NCI-H510A (cell line): ENCODE results near the gene IFIT3.
"Not testable (repeated sequence)": the region's sequence is repeated elsewhere in the genome, so short reads cannot be mapped to it uniquely, and the experiment has no call there.

Experiments
- DNase-seq: peaks from one replicate; lab custom pipeline; 2025; lab: John Stamatoyannopoulos, UW

Gene IFIT3

GRCh38 chr10:89336241-89336640 lies 8.4 kb downstream of the IFIT3 start:
- no peak for DNase-seq

GRCh38 chr10:89337484-89337883 lies 9.7 kb downstream of the IFIT3 start:
- no peak for DNase-seq

- no peak for DNase-seq
Measured at GRCh38 chr10:89338713-89339112, 10.9 kb downstream of the IFIT3 start.

DNA sequence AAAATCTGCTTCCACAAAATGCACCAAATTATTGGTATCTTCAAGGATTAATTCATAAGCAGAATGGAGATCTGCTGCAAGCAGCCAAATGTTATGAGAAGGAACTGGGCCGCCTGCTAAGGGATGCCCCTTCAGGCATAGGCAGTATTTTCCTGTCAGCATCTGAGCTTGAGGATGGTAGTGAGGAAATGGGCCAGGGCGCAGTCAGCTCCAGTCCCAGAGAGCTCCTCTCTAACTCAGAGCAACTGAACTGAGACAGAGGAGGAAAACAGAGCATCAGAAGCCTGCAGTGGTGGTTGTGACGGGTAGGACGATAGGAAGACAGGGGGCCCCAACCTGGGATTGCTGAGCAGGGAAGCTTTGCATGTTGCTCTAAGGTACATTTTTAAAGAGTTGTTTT lies 12.1 kb downstream of the IFIT3 start:
- no peak for DNase-seq

- no peak for DNase-seq
Measured at GRCh38 chr10:89341649-89342048, 13.9 kb downstream of the IFIT3 start.

GRCh38 chr10:89342206-89342958 lies 14.6 kb downstream of the IFIT3 start:
- no peak for DNase-seq

DNA sequence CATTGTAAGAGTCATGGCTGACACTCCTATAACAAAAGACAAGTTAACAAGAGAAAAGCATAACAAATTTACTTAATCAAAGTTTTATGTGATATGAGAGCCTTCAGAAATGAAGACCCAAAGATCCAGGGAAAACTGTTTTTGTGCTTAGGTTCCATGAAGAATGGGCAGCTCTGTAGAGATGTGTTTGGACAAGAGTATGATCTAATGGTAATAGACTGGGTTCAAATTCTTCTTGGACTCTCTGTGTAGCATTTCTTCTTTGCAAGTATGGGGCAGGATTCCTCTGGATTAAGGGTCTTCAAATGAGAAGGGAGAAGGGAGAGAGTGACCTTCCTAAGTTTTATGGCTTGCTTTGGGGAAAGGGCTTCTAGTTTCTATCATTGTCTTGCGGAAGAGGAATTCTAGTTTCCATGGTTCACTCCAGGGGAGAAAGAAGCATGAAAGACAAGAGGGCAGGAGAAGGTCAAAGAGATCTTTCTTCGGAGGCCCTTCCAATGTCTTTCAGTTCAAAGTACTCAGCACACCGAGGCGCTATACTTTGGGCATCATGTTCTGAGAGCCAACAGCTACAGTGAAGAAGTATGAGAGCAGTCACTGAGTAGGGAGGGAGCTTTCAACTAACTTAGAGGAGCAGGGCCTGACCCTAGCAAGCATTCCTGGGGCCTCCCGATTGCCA lies 15.4 kb downstream of the IFIT3 start:
- DNase-seq = no peak

DNA sequence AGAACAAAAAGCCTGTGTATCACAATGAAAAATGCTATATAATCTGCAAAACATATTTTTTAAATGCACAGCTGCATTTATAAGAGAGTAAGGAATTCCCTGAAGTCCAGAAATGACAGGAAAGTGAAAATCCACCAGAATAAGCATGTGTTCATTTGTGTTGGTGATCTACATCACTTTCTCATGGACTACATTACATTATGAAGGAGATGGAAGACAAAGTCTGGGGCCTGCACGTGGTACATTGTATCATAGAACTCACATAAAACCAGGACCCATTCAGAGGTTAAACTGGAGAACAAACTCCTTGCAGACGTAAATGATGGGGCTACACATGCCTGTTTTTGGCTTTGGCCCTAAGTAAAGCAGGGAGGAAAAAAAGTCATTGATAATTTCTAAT lies 16.4 kb downstream of the IFIT3 start:
- no peak for DNase-seq

DNA sequence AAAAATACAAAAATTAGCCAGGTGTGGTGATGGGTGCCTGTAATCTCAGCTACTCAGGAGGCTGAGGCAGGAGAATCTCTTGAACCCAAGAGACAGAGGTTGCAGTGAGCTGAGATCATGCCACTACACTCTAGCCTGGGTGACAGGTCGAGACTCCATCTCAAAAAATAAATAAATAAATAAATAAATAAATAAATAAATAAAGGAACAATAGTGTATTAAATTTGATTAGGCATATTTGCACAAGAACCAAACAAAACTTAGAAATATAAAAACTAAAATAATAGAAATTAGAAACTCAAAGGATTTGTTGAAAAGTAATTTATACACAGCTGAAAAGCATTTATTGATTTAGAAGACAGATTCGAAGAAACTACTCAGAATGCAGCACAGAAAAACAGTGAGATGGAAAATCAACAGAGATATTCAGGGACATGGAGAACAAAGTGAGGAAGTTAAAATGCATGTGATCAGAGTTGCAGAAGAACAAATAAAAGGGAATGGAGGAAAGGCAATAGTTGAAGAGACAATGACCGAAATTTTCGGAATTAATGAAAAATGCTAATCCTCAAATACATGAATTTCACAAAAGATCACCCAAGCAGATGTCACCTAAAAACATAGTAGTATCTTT lies 17.7 kb downstream of the IFIT3 start:
- no peak for DNase-seq

DNA sequence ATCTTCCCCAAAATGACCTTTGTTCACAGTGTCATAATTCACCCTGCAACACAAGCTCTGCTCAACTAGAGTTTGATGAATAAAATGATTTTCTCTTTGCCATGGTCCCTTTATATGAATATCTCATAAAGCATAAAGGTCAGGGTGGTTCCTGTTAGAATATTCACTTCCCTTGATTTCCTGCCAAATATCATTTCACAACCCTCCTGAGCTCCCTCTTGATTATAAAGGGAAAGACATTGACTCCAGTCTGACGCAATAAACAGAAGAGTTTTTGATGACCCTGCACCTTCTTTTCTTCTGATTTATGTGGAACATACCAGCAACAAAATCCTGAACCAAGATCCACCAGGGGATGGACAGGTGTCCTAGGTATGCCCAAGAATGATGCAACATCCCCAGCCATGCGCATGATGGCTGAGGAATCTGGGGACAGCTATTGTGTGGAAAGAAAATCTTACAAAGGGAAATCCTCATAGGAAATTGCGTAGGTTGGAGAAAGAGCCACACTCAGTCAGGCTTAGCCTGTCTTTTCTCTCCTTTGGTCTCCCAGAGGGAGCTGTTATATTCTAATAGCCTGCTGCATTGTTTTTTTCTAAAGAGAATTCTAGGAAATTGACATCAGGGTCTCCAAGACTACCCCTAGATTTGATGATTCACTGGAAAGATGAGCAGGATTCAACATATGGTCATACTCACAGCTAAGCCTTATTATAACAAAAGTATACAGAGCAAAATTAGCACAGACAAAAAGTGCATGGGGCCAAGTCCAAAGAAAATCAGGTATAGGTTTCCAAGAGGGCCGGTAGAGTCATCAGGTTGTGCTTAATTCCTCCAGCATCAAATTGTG lies 18.8 kb downstream of the IFIT3 start:
- no peak for DNase-seq

GRCh38 chr10:89347701-89348457 lies 20.1 kb downstream of the IFIT3 start:
- no peak for DNase-seq

GRCh38 chr10:89348481-89348880 lies 20.7 kb downstream of the IFIT3 start:
- DNase-seq = no peak

DNA sequence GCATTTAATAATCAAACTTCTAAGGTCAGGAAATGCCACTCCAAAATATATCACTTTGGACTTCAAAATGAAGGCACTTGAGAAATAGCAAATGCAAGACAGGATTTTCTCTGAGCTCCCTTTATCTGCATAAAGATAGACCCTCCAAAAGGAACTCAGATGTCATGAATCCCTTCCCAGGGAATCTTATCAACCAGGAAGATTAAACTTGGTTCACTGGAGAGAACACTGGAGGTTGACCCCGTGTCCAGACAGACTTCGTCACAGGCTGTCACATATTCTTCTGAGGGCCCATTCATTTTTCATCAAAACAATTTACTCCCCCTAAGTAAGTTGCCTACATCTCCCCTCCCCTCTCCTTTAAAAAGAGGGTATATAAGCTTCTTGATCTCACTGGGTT lies 21.2 kb downstream of the IFIT3 start:
- DNase-seq = no peak

DNA sequence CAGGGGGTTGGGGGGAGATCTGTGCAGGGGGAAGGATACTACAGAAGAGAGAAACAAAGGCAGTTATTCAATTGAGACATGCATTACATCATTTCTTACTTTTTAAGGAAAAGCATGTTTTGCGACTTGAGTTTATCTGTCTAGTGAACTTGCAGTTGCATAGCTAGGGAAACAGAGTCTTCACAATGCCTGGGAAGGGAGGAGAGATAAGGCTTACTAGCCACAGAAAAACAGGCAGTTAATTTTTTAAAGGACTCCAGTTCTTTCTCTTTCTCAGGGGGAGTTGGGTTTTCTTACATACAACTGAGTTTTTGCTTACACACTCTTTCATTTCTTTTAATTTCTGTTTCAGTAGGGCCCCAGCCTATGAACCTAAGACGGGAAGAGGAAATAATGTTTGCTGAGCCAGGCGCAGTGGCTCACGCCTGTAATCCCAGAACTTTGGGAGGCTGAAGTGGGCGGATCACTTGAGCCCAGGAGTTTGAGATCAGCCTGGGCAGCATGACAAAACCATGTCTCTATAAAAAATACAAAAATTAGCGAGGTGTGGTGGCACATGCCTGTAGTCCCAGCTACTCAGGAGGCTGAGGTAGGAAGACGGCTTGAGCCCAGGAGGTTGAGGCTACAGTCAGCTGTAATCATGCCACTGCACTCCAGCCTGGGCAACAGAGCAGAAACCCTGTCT lies 23.0 kb downstream of the IFIT3 start:
- DNase-seq = not testable (repeated sequence)

DNA sequence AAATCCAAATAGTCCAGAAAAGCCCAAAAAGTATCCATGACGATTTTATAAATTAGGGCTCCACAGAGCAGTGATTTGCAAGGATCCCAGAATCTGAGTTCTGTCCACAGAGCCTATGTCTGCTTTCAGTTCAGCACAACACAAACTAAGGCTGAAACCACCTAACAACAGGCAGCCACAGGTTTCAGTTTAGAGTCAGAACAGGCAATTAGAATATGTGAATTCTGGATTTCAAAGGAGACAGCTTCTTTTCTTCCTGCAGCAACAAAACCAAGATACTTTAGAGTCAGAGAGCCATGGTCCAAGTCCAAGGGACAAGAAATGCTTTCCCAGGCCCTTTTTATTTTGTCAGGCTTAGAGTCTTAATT lies 23.6 kb downstream of the IFIT3 start:
- no peak for DNase-seq

- DNase-seq = no peak
Measured at GRCh38 chr10:89351780-89352597, 24.2 kb downstream of the IFIT3 start.

- no peak for DNase-seq
Measured at GRCh38 chr10:89352802-89353201, 25.0 kb downstream of the IFIT3 start.

DNA sequence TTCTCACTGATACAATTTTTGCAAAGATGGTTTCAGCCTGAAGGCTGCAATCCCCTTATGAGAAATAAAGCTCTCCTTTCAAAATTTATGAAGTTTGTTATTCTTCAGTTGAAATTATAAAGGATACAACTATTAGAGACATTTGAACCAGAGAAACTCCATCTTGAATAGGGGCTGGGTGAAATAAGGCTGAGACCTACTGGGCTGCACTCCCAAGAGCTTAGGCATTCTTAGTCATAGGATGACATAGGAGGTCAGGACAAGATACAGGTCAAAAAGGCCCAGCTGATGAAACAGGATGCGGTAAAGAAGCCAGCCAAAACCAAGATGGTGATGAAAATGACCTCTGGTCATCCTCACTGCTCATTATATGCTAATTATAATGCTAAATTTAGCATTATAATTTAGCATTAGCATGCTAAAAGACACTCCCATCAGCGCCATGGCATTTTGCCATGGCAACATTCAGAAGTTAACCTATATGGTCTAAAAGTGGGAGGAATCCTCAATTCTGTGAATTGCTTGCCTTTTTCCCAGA lies 27.7 kb downstream of the IFIT3 start:
- DNase-seq = no peak

- DNase-seq = no peak
Measured at GRCh38 chr10:89357096-89357495, 29.3 kb downstream of the IFIT3 start.

DNA sequence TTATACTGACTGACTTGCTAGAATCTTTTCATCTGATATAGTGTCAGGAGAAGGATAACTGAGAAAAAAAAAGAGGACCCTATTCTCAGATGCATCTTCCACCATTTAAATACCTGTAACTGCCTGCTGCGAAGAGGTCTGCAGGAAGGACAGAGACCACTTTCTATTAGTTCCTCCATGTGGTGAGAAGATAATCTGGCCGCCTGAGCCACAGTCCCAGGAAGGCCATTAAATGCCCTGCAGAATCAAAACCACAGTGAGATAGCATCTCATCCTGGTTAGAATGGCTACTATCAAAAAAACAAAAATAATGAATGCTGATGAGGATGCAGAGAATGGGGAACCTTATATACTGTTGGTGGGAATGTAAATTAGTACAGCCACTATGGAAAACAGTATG lies 30.2 kb downstream of the IFIT3 start:
- DNase-seq = no peak
